GM12864 (cell line): ENCODE data around the gene LYRM9.
"Not testable (repeated sequence)": the region's sequence is repeated elsewhere in the genome, so short reads cannot be mapped to it uniquely, and the experiment has no call there.

ENCODE experiments used
- DNase-seq: peaks from one replicate; pipeline ENCODE4 v3.0.0-alpha.2; 2011; ENCODE audit warnings: low read depth
- H3K4me3 ChIP-seq: 2 replicates; pipeline ENCODE4 v1.5.1; 2011; ENCODE audit warnings: mild to moderate bottlenecking, low read depth, low read length, control low read depth
- CTCF ChIP-seq: IDR thresholded peaks from 2 replicates; pipeline ENCODE4 v1.5.1; 2011; ENCODE audit warnings: low read depth, mild to moderate bottlenecking, moderate library complexity, low read length, control low read depth, inconsistent platforms; ENCODE audit errors: missing control alignments

The LYRM9 gene

DNA sequence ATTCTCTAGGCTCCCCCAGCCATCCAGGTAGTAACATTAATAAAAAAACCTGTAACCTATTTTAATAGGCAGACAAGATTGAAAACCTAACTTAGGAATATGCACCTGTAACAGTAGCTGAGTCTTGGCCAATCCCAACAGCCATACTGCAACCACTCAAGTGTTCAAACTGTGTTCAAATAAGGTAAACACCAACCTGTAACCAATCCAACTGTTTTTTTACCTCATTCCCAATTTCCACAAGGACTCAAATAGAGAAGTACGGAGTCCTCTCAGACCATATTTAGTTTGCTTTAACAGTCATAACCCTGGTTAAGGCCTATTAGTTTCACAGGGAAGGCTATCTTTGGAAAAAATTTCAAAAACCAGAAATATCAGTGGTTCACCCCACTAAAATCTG, 52.5 kb downstream of the LYRM9 start:
- DNase-seq, result no peak
- H3K4me3 ChIP-seq, result no peak overlapping the region
- no peak for TF ChIP-seq CTCF

GRCh38 chr17:27840406-27840678, 52.8 kb downstream of the LYRM9 start:
- not testable (repeated sequence) for H3K4me3 ChIP-seq, DNase-seq

- not testable (repeated sequence) for DNase-seq
Measured at GRCh38 chr17:27839571-27840405, 53.4 kb downstream of the LYRM9 start.

DNA sequence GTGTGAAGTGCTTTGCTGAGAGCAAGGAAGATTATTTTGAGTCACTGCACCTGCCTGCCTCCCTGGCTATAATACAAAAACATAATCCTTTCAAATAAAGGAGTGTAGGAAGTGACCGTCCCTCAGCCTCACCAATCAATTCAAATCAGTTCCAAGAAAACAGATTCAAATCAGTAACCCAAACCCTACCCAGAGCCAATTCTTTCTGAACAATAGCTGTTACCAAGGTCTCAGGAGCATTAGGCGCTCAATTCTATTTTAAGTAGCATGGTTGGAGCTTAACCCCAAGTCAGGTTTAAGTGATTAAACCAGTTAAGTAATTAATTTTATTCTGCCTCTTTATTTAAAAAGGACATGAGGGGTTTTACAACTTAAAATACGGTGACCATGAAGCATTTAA, 54.6 kb downstream of the LYRM9 start:
- not testable (repeated sequence) for H3K4me3 ChIP-seq

More at GRCh38 chr17:27839571-27840405, 53.4 kb downstream of the LYRM9 start:
- H3K4me3 ChIP-seq, result not testable (repeated sequence)

GRCh38 chr17:27837769-27838168, 55.4 kb downstream of the LYRM9 start:
- H3K4me3 ChIP-seq, DNase-seq: not testable (repeated sequence)

More for the DNA sequence above, 54.6 kb downstream of the LYRM9 start:
- not testable (repeated sequence) for DNase-seq

- TF ChIP-seq CTCF, result no peak
- H3K4me3 ChIP-seq, result no peak overlapping the region
- DNase-seq, result no peak
Measured at GRCh38 chr17:27836651-27837050, 56.5 kb downstream of the LYRM9 start.

- no peak for DNase-seq
- TF ChIP-seq CTCF, result no peak
- no peak overlapping the region for H3K4me3 ChIP-seq
Measured at GRCh38 chr17:27834571-27834970, 58.6 kb downstream of the LYRM9 start.

GRCh38 chr17:27832831-27833230, 60.3 kb downstream of the LYRM9 start:
- TF ChIP-seq CTCF, result no peak
- DNase-seq, result no peak
- no peak overlapping the region for H3K4me3 ChIP-seq

- not testable (repeated sequence) for H3K4me3 ChIP-seq, DNase-seq
Measured at GRCh38 chr17:27829888-27830287, 63.3 kb downstream of the LYRM9 start.

DNA sequence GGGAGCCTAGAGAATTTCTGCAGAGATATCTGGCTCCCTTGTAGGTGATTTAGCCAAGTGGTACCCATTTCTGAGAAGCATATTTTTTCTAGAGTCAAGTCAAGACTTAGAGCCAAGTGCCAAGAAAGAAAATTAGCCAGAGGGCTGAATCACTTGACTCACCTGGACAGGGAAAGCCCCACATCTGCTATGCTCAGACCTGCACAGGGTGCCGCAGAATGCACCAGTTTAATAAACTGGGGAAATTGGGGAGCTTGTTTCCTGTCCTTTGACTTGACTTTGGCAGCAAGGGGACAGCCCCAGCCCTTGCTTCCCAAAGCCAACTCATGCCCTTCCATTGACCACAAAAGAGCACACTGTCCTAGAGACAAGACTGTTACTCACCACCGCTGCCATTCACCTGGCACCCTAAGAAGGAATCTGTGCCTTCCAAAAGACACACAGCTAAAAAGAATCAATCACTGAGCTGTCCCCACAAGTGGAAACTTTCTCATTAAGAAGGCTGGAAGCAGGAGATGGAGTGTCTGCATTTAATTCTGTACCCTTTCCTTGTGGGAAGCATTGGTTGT, 63.9 kb downstream of the LYRM9 start:
- not testable (repeated sequence) for DNase-seq, H3K4me3 ChIP-seq
